Prostate gland (tissue), 2 donors: Measurements from ENCODE around the gene AOAH. TPM values are rescaled to one million over a fixed set of nuclear protein-coding genes. Genes with fewer than 3 reads are reported as not detected.

Experiments used
- DNase-seq: peaks from one replicate; pipeline ENCODE4 v3.0.0-alpha.2; 2019; ENCODE audit warnings: low spot score
- H3K27ac ChIP-seq, 2 donors: fragments of 200-600 bp; sonication (generic); 2 replicates each; pipeline ENCODE4 v1.5.1; 2017 to 2019
- H3K27me3 ChIP-seq: fragments of 200-600 bp; sonication (generic); replicated peaks from 2 replicates; pipeline ENCODE4 v1.5.1; 2019; ENCODE audit not compliant: insufficient read depth
- H3K36me3 ChIP-seq, 2 donors: fragments of 200-600 bp; sonication (generic); 1 replicate in 1 of 2; 2 replicates in 1 of 2; pipeline versions ENCODE4 v1.5.1 to v1.8.1; 2017 to 2019
- H3K4me1 ChIP-seq: fragments of 200-600 bp; sonication (generic); replicated peaks from 2 replicates; pipeline ENCODE4 v1.5.1; 2019
- H3K4me3 ChIP-seq, 2 donors: fragments of 200-600 bp; sonication (generic); 2 replicates each; pipeline ENCODE4 v1.5.1; 2017 to 2019
- H3K9me3 ChIP-seq: fragments of 200-600 bp; sonication (generic); 2 replicates; pipeline ENCODE4 v1.5.1; 2017
- POLR2A ChIP-seq: fragments of 450-650 bp; IDR thresholded peaks from one replicate; pipeline ENCODE4 v1.6.1; 2016; ENCODE audit warnings: antibody characterized with exemption, mild to moderate bottlenecking
- POLR2AphosphoS5 ChIP-seq: sonication (generic); formaldehyde crosslinking; IDR thresholded peaks from one replicate; pipeline ENCODE4 v1.6.1; 2017; ENCODE audit warnings: antibody characterized with exemption
- WGBS: methylation state at CpG from one replicate; pipeline ENCODE4 v1.1.5; 2018; 5-methylcytosine and 5-hydroxymethylcytosine counted together
- intact Hi-C: fragments of 100-400 bp; cut with DNase I; formaldehyde crosslinking; loops from one replicate; pipeline ENCODE4 v1.14.2; 2022
- total RNA-seq, 2 donors: library from RNA; depleted of rRNA; stranded (reverse); fragments of >200 nt; gene quantifications; one replicate each; pipeline ENCODE4 v1.1.0, GENCODE V29; 2016
- TF ChIP-seq, protein P1 (sequence below), 4 experiments: fragments of 200-600 bp in 2 of 4; fragments of 450-650 bp in 2 of 4; sonication (generic) in 2 of 4; IDR thresholded peaks; 1 replicate in 3 of 4; 2 replicates in 1 of 4; pipeline ENCODE4 v1.5.1; 2016 to 2019; ENCODE audit warnings: antibody characterized with exemption in 4 of 4, mild to moderate bottlenecking in 2 of 4, moderate library complexity in 2 of 4

The AOAH gene, protein sequence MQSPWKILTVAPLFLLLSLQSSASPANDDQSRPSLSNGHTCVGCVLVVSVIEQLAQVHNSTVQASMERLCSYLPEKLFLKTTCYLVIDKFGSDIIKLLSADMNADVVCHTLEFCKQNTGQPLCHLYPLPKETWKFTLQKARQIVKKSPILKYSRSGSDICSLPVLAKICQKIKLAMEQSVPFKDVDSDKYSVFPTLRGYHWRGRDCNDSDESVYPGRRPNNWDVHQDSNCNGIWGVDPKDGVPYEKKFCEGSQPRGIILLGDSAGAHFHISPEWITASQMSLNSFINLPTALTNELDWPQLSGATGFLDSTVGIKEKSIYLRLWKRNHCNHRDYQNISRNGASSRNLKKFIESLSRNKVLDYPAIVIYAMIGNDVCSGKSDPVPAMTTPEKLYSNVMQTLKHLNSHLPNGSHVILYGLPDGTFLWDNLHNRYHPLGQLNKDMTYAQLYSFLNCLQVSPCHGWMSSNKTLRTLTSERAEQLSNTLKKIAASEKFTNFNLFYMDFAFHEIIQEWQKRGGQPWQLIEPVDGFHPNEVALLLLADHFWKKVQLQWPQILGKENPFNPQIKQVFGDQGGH
- 1 to 10 TPM; 4.1 to 4.8 TPM for total RNA-seq

DNA sequence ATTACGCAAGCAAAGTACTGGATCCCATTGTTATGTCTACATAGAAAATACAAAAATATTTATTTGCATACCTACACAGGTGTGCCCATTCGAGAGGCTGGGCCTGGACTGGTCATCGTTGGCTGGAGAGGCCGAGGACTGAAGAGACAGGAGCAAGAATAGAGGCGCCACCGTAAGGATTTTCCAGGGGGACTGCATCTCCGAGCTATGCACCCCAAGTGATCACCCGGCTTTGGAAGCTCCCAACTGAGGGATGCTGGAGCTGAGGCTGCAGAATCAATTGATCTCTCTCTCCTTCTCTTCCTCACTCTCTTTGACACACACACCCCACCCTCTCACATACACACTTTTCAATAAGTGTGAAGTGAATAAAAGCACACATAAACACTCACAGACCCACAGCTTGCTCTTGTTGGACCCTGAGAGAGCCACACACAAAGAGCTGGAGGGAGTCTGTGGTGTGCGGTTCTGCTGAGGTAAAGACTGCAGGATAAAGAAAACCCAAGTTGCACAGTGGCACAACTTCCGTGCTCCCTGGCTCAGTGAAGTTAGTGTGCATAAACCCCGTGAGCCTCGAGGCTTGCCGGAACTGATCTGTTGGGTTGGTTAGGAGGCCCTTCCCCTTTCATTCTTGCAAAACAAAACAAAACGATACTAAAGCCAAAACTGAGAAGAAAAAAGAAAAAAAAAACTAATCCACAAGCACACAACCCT lies at the start of gene AOAH:
Gene AOAH, minus strand, starts transcription at position 544 of the 714 bp plus-strand sequence. Its CDS starts 346 bp downstream, at position 198.
- Histone ChIP-seq H3K36me3 (no peaks in the 10 kb centered on the region), H3K9me3 (no peaks in the 10 kb centered on the region), H3K4me3 (no peak within 1 kb of the TSS), H3K27ac (no peak within 1 kb of the TSS), H3K27me3 (no peaks in the 10 kb centered on the region), H3K4me1 (no peaks in the 10 kb centered on the region)
- WGBS, result 71% methylated on average over 14 of the region's 14 CpGs
- TF ChIP-seq, protein P1, sequence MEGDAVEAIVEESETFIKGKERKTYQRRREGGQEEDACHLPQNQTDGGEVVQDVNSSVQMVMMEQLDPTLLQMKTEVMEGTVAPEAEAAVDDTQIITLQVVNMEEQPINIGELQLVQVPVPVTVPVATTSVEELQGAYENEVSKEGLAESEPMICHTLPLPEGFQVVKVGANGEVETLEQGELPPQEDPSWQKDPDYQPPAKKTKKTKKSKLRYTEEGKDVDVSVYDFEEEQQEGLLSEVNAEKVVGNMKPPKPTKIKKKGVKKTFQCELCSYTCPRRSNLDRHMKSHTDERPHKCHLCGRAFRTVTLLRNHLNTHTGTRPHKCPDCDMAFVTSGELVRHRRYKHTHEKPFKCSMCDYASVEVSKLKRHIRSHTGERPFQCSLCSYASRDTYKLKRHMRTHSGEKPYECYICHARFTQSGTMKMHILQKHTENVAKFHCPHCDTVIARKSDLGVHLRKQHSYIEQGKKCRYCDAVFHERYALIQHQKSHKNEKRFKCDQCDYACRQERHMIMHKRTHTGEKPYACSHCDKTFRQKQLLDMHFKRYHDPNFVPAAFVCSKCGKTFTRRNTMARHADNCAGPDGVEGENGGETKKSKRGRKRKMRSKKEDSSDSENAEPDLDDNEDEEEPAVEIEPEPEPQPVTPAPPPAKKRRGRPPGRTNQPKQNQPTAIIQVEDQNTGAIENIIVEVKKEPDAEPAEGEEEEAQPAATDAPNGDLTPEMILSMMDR (IDR thresholded peaks at IDR 0.05), result no peak
- TF ChIP-seq POLR2AphosphoS5 (peak; percentile 4), POLR2A (no peak)
- DNase-seq, result no peak
- intact Hi-C loops, result no loop called here

DNA sequence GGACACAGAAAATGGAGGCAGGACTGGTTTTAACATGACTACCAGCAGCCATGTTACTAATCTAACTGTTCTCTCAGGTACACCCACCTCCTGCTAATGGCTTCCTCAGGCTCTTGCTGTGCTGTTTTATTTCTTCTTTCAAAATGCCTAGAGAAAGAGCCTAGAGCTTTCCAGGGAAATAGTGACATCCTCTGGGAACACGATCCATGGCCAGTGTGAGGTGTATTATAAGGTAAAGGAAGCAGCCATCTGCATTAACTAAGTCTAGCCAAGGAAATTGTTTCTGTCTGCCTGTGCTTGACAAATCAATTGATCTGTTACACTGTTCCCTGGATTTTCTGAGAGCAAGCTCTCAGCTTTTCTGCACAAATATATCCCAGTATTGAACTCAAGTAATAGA lies 42.2 kb upstream of the AOAH start:
- intact Hi-C loops, result no loop called here
- H3K9me3 ChIP-seq, result no peaks in the 10 kb centered on the region
- no peak overlapping the region for H3K27ac ChIP-seq
- DNase-seq, result no peak
- H3K4me1 ChIP-seq, result no peaks in the 10 kb centered on the region
- H3K27me3 ChIP-seq, result no peaks in the 10 kb centered on the region
- H3K4me3 ChIP-seq, result no peak overlapping the region
- TF ChIP-seq POLR2A (no peak), POLR2AphosphoS5 (no peak)
- TF ChIP-seq, protein P1 (IDR thresholded peaks at IDR 0.05), result no peak
- 86% methylated on average over 1 of the region's 1 CpG for WGBS
- no peaks in the 10 kb centered on the region for H3K36me3 ChIP-seq

DNA sequence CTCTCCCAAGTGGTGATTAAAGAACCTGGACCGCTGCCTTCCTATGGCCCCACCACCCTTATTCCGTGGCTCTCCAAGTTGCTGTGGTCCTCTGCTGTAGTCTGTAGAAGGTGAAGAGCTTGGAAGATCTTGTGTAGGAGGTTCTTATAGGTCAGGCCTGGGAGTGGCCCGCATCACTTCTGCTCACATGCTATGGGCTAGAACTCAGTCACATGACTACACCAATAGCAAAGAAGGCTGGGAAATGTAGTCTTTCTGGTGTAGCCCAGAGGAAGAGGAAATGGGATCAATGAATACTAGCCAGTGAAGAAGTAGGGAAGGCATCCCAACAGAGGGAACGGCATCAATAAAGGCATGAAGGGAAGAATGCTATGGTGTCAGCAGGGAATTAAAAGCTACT lies 41.3 kb upstream of the AOAH start:
- H3K36me3 ChIP-seq, result no peaks in the 10 kb centered on the region
- intact Hi-C loops, result no loop called here
- no peak overlapping the region for H3K27ac ChIP-seq
- no peak for TF ChIP-seq POLR2AphosphoS5
- no peak for TF ChIP-seq POLR2A
- TF ChIP-seq, protein P1 (IDR thresholded peaks at IDR 0.05), result no peak
- no peaks in the 10 kb centered on the region for H3K4me1 ChIP-seq
- no peaks in the 10 kb centered on the region for H3K27me3 ChIP-seq
- 73% methylated on average over 4 of the region's 4 CpGs for WGBS
- H3K4me3 ChIP-seq, result no peak overlapping the region
- H3K9me3 ChIP-seq, result no peaks in the 10 kb centered on the region
- no peak for DNase-seq

DNA sequence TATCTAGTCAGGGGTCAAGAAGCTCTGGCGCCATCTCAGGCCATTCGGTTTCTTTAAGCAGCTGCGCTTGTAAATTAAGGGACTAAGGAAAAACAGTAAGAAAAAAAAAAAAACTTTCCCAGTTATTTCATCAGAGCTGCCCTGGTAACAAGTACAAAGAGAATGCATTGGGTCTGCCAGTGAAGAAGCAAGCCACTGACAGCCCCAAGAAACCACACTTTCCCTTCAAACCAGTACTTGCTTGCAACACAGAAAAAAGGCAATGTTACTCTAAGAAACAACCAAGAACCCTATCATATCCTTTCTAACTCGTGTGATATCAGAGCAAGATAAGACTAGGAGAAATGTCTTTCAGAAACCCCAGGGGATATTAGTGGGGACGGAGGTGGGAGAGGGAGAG lies 40.6 kb upstream of the AOAH start:
- no peak for DNase-seq
- Histone ChIP-seq H3K27me3 (no peaks in the 10 kb centered on the region), H3K27ac (no peak overlapping the region), H3K4me3 (no peak overlapping the region), H3K36me3 (no peaks in the 10 kb centered on the region), H3K9me3 (no peaks in the 10 kb centered on the region), H3K4me1 (no peaks in the 10 kb centered on the region)
- 76% methylated on average over 5 of the region's 5 CpGs for WGBS
- TF ChIP-seq POLR2AphosphoS5 (no peak), POLR2A (no peak)
- TF ChIP-seq, protein P1 (IDR thresholded peaks at IDR 0.05), result no peak
- intact Hi-C loops, result no loop called here
